Adipocyte (in vitro differentiated cells): ENCODE results near the gene ERFE.
A peak's percentile ranks its signal among the peaks of the same experiment; 100 is the strongest.

Experiments
- DNase-seq: peaks from one replicate; pipeline ENCODE4 v3.0.0-alpha.2; 2015; ENCODE audit warnings: low read depth
- H3K27me3 ChIP-seq: replicated peaks from 2 replicates; pipeline ENCODE4 v1.7.0; 2013; ENCODE audit warnings: mild to moderate bottlenecking, low read length, moderate library complexity; ENCODE audit not compliant: control insufficient read depth, insufficient read depth
- H3K36me3 ChIP-seq: 2 replicates; pipeline ENCODE4 v1.7.0; 2013; ENCODE audit warnings: low read length, mild to moderate bottlenecking, moderate library complexity; ENCODE audit not compliant: control insufficient read depth, insufficient read depth, severe bottlenecking
- H3K4me1 ChIP-seq: 2 replicates; pipeline ENCODE4 v1.7.0; 2013; ENCODE audit warnings: mild to moderate bottlenecking, low read length, moderate library complexity; ENCODE audit not compliant: control insufficient read depth, insufficient read depth
- H3K4me3 ChIP-seq: 2 replicates; pipeline ENCODE4 v1.7.0; 2013; ENCODE audit warnings: mild to moderate bottlenecking, low read length, moderate library complexity
- H3K9ac ChIP-seq: 2 replicates; pipeline ENCODE4 v1.7.0; 2013; ENCODE audit warnings: mild to moderate bottlenecking, low read length, moderate library complexity
- H3K9me3 ChIP-seq: 2 replicates; pipeline ENCODE4 v1.7.0; 2013; ENCODE audit warnings: mild to moderate bottlenecking, low read length, moderate library complexity; ENCODE audit not compliant: control insufficient read depth

Gene ERFE

DNA sequence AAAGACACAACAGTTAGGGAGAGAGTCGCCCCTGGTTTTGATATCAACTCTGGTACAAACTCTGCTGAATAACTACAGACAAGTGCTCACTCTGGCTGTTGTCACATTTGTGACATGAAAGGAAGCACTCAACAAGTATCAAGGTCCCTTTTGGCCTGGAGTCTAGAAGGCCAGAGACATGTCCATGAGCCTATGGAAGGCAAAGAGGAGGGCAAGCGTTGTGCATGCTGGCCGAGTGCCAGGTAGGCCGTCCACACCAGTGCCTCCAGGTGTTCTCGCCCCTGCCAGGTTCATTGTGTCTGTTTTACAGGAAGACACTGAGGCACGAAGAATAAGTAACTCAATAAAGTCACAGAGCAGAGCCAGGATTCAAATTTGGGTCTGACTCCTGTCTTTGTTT, 23.6 kb downstream of the ERFE start:
- DNase-seq: no peak
- H3K9me3 ChIP-seq: no peaks in the 10 kb centered on the region
- H3K27me3 ChIP-seq: no peaks in the 10 kb centered on the region
- no peak overlapping the region for H3K4me3 ChIP-seq
- H3K9ac ChIP-seq: no peak overlapping the region
- peaks cover 5% of the 10 kb centered on the region for H3K4me1 ChIP-seq
- H3K36me3 ChIP-seq: peaks cover 99% of the 10 kb centered on the region

DNA sequence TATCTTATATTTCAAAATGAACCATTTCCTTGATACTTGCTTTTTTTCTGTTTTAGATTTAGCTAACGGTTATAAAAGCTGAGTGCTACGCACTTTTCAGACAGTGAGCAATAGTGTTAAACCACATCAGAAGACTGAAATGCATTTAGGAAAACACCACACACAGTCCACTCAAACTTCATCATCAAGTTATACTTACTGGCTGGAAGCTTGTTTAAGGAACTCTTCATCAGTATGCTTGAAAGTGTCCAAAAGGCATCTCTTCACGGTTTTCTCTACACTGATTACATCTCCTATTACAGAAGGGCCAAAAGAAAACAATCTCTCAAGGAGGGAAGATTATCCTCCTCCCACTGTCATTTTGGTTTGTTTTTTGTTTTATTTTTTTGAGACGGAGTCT, 25.1 kb downstream of the ERFE start:
- peaks cover 99% of the 10 kb centered on the region for H3K36me3 ChIP-seq

DNA sequence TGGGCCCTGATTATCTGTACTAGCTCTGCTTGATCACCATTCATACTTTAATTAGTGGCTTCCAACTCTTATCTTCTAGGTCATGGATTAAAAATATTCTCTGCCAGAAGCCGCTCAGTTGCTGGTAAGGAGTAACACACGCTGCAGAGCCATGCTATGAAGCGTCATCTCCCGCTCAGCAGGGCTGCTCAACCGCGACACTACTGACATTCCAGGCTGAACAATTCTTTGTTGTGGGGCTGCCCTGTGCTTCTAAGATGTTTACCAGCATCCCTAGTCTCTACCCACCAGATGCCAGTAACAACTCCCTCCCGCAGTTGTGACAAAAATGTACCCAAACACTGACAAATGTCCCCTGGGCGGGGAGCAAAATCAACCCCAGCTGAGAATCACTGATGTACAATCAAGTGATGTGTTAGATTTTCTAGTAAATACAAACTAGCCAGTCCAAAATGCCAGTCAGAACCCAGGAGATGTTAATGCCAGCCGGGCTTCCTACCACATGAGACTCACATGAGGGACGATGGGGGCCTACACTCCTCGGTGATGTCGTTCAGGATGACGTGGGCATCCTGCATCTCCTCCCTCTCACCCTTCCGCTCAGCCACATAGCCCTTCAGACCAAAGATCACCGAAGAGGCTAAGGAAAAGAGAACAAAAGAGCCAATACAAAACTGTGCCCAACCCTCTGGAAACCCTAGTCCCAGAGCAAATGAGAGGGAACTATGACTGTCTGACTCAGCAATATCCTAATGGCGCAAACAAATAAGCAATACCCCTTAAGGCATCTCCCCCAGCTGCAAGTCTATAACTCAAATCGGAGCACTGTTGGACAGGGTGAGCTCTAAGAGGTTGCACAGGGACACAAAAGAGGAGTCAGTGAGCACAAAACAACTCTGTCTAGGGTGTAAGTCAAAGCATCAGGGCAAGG, 29.1 kb downstream of the ERFE start:
- Histone ChIP-seq H3K4me3 (no peak overlapping the region), H3K27me3 (no peaks in the 10 kb centered on the region), H3K9me3 (no peaks in the 10 kb centered on the region), H3K4me1 (no peaks in the 10 kb centered on the region), H3K9ac (no peak overlapping the region), H3K36me3 (peaks cover 92% of the 10 kb centered on the region)
- no peak for DNase-seq

More for the DNA sequence above, 25.1 kb downstream of the ERFE start:
- Histone ChIP-seq H3K4me3 (no peak overlapping the region), H3K9me3 (no peaks in the 10 kb centered on the region), H3K27me3 (no peaks in the 10 kb centered on the region), H3K9ac (no peak overlapping the region), H3K4me1 (peaks cover 5% of the 10 kb centered on the region)
- DNase-seq: no peak

DNA sequence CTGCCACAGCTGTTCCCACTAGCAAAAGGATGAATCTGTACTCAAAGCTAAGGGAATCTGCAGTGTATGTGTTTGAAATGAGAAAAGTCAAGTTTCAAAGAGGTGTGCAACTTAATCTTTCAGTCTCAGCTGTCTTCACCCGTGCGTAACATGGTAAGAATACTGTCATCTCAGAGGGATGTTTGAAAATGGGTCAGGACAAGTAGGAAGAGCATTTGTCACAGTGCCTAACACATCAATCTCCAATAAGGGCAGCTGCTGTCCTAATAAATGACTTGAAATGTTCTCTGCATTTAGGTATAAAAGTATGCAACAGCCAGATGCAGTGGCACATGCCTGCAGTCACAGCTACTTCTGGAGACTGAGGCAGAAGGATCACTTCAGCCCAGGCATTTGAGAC, 31.7 kb downstream of the ERFE start:
- Histone ChIP-seq H3K9ac (no peak overlapping the region), H3K9me3 (no peaks in the 10 kb centered on the region), H3K4me3 (no peak overlapping the region), H3K27me3 (no peaks in the 10 kb centered on the region), H3K4me1 (no peaks in the 10 kb centered on the region), H3K36me3 (peaks cover 83% of the 10 kb centered on the region)
- no peak for DNase-seq

DNA sequence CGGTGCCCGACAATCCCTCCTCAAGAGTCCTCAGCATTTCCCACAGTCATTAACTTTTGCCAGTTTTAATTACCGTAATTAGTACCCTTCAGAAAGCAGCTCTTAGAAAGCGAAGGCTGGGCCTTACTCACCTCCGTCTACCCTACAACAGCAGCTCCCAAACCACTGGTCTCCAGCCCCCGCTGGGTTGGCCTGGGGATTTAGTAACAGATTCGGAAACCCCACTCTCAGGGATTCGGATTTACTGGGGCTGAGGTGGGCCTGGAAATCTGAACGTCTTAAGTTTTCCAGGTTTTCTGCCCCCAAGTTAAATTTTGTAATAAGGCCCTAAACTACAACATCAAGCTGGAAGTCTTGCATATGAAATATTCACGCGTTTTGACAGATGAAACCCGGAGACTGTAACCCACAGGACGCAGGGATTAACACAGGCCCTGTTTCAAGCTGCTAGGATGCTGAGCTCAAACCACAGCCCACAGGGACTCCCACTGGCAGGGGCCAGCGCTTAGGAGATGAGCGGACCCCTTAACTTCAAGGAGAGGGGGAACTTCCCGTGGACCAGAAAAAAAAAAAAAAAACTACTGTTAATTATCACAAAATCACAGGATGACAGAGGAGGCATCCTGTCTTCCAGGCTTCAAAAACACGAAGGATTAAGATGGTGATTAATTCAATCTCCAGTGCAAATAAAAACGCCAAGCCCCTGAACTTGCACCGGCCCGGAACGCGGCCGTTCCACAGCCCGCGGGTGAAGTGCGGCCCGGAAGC, 43.7 kb downstream of the ERFE start:
- Histone ChIP-seq H3K4me3 (peak overlapping the region; percentile 94), H3K9me3 (no peaks in the 10 kb centered on the region), H3K9ac (peak overlapping the region; percentile 95), H3K27me3 (peaks cover 8% of the 10 kb centered on the region), H3K4me1 (peaks cover 21% of the 10 kb centered on the region), H3K36me3 (no peaks in the 10 kb centered on the region)
- peak; percentile 56 for DNase-seq

DNA sequence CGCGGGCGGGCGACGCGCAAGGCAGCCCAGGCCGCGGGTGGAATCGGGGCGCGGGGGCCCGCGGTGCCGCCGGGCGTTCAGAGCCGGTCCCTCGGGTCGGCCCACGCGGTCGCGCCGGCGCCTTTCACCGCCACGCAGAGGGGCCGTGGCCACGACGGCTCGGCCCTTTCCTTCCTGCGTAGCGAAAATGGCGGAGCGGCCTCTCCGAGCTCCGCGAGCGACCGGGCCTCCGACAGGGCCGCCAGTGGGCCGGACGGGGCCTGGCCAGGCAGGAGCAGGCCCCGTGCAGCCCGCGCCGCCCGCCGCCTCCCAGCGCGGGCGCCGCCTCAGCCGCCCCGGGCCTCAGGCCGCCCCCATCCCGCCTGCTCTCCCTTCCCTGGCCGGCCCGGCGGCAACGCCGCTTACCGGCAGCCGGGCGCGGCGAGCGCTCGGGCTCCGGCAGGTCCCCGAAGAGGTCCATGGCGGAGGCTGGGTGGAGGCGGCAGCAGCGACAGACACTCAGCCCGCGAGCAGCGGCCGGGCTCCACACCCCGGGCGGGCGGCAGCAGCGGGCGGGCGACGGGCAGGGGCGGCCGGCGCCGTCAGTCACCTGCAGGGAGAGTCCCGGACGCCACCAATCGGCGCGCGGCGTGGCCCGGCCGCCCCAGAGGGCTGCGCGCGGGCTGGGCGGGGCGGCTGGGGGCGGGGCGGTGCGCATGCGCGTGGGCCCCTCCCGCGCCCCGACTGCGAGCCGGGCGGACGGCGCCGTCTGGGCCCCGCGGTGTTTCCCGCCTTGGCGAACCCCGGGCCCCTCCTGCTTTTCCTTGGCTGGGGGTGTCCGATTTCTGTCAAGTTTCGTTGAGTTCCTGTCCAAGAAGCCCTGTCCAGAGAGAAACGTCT, 44.6 kb downstream of the ERFE start, which contains the start of gene ILKAP:
Gene ILKAP, minus strand, starts transcription at position 602 of the 879 bp plus-strand sequence. Its CDS starts 142 bp downstream, at position 460.
- Histone ChIP-seq H3K36me3 (no peaks in the 10 kb centered on the region), H3K4me1 (peaks cover 21% of the 10 kb centered on the region), H3K27me3 (peaks cover 11% of the 10 kb centered on the region), H3K9ac (peak within 1 kb of the TSS; percentile 95), H3K4me3 (peak within 1 kb of the TSS; percentile 94), H3K9me3 (no peaks in the 10 kb centered on the region)
- DNase-seq: peak; percentile 95

DNA sequence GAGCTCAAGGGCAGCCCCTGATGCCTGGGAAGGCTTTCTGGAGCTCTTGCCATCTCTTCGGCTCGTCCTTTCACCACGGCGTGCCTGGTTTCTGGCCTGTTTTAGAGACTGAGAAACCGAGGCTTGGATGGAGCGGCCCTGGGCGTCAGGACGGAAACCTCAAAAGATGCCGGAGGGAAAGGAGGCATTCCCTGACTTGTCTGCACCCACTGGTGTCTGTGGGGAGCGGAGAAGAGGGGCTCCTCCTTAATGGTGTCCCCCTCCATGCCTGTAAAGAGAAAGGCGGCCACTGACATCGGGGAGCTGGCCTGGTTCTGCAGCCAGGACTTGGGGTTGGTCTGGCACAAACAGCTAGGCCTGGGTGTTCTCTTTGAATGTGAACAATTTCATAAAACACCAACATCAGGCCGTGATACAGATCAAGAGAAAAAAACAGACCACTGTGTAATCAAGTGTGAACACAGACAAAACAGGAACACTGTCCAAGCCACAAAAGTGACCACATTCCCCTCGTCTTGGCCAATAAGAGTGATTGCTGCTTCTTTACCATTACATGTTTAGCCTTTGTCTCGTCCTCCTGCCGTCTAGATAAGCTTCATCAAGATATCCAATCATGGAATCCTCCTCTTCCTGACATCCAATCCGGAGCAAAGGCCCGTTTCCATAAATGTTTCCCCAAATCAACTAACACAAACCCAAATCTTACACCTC, 45.4 kb downstream of the ERFE start:
- H3K9me3 ChIP-seq: no peaks in the 10 kb centered on the region
- H3K4me1 ChIP-seq: peaks cover 21% of the 10 kb centered on the region
- no peaks in the 10 kb centered on the region for H3K36me3 ChIP-seq
- H3K4me3 ChIP-seq: peak overlapping the region; percentile 79
- H3K9ac ChIP-seq: peak overlapping the region; percentile 88
- DNase-seq: no peak
- H3K27me3 ChIP-seq: peaks cover 13% of the 10 kb centered on the region

DNA sequence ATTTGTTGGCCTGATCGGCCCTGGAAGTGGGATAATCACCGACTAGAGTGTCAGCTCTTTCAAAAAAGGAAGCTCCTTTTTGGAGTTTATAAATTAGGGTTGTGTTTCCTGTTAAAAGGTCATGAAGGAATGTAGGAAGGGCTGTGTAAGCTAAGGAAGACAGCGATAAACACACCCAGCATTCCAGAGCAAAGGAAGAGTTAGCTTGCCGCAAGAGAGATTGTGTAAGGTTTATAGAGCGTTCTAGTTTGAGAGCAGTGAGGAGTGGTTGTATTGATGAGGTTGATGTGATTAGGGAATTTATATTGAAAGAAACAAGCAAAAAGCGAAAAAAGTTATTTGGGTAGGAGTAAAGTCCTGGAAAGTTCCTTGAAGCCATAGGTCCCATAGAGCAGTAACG, 48.2 kb downstream of the ERFE start:
- Histone ChIP-seq H3K36me3 (no peaks in the 10 kb centered on the region), H3K9ac (no peak overlapping the region), H3K4me1 (peaks cover 5% of the 10 kb centered on the region), H3K27me3 (peaks cover 20% of the 10 kb centered on the region), H3K9me3 (no peaks in the 10 kb centered on the region), H3K4me3 (no peak overlapping the region)
- DNase-seq: no peak

DNA sequence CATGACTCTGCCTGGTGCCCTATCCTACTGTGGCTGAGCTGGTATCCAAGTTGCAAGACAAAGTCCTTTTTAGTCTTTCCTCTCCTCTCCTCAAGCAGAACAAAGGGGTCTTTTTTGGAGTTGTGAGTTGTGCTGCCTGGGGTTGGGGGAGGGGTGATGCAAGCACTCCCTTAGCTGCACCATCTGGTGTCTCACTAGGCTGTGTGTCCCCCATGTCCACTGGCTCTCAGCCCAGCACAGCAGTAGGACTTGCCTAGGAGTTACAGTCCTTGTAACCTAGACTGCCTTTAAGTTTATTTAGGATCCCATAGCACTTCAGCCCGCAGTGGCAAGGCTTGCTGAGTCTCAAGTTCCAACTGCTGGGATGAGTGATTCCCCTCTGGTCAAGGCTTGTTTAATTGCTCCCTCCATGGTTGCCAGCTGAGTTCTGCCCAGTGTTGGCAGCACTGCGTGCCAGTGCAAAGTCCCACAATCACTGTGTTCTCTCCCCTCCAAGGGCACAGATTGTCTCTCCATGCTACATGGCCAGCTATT, 57.9 kb downstream of the ERFE start:
- Histone ChIP-seq H3K36me3 (no peaks in the 10 kb centered on the region), H3K9me3 (peaks cover 6% of the 10 kb centered on the region), H3K4me3 (no peak overlapping the region), H3K27me3 (peaks cover 4% of the 10 kb centered on the region), H3K9ac (no peak overlapping the region), H3K4me1 (no peaks in the 10 kb centered on the region)
- no peak for DNase-seq
